GM23248 (cell line): ENCODE data around the gene USP28. TPM values are rescaled to one million over a fixed set of nuclear protein-coding genes. Genes with fewer than 3 reads are reported as not detected.

Source experiments
- DNase-seq: peaks from one replicate; pipeline ENCODE4 v3.0.0-alpha.2; 2015
- H2AFZ ChIP-seq: fragments of 200-600 bp; sonication (generic); 2 replicates; pipeline ENCODE4 v1.6.1; 2016; ENCODE audit warnings: antibody characterized with exemption
- H3F3A ChIP-seq: fragments of 200-600 bp; sonication (generic); 2 replicates; pipeline ENCODE4 v1.6.1; 2016; ENCODE audit warnings: mild to moderate bottlenecking, antibody characterized with exemption, mixed run types; ENCODE audit not compliant: insufficient read depth
- H3K27ac ChIP-seq: fragments of 200-600 bp; sonication (generic); 2 replicates; pipeline ENCODE4 v1.5.1; 2016; ENCODE audit warnings: mild to moderate bottlenecking
- H3K27me3 ChIP-seq: fragments of 200-600 bp; sonication (generic); replicated peaks from 2 replicates; pipeline ENCODE4 v1.6.1; 2016; ENCODE audit warnings: mild to moderate bottlenecking; ENCODE audit not compliant: insufficient read depth
- H3K36me3 ChIP-seq: fragments of 200-600 bp; sonication (generic); 2 replicates; pipeline ENCODE4 v1.6.1; 2016; ENCODE audit warnings: low read depth, mild to moderate bottlenecking
- H3K4me1 ChIP-seq: fragments of 200-600 bp; sonication (generic); 2 replicates; pipeline ENCODE4 v1.6.1; 2016; ENCODE audit warnings: mild to moderate bottlenecking; ENCODE audit not compliant: insufficient read depth
- H3K4me2 ChIP-seq: fragments of 200-600 bp; sonication (generic); one replicate; pipeline ENCODE4 v1.6.1; 2016; ENCODE audit warnings: mild to moderate bottlenecking; ENCODE audit not compliant: unreplicated experiment
- H3K4me3 ChIP-seq: fragments of 200-600 bp; sonication (generic); 2 replicates; pipeline ENCODE4 v1.5.1; 2016; ENCODE audit warnings: mild to moderate bottlenecking
- H3K79me2 ChIP-seq: fragments of 200-600 bp; sonication (generic); 2 replicates; pipeline ENCODE4 v1.6.1; 2016; ENCODE audit warnings: mild to moderate bottlenecking; ENCODE audit not compliant: insufficient read depth
- H3K9ac ChIP-seq: fragments of 200-600 bp; sonication (generic); 2 replicates; pipeline ENCODE4 v1.6.1; 2016; ENCODE audit warnings: mild to moderate bottlenecking
- H3K9me2 ChIP-seq: fragments of 200-600 bp; sonication (generic); 2 replicates; pipeline ENCODE4 v1.6.1; 2016; ENCODE audit warnings: mixed run types, mild to moderate bottlenecking, moderate library complexity; ENCODE audit not compliant: insufficient read depth
- H3K9me3 ChIP-seq: fragments of 200-600 bp; sonication (generic); one replicate; pipeline ENCODE4 v1.6.1; 2017; ENCODE audit warnings: low read depth
- H4K20me1 ChIP-seq: fragments of 200-600 bp; sonication (generic); 2 replicates; pipeline ENCODE4 v1.6.0; 2016; ENCODE audit not compliant: insufficient read depth
- EZH2 ChIP-seq: fragments of 200-600 bp; sonication (generic); IDR thresholded peaks from 2 replicates; pipeline ENCODE4 v1.6.1; 2018; ENCODE audit warnings: antibody characterized with exemption, mild to moderate bottlenecking; ENCODE audit not compliant: insufficient read depth, poor library complexity, severe bottlenecking
- EZH2phosphoT487 ChIP-seq: fragments of 200-600 bp; sonication (generic); IDR thresholded peaks from 2 replicates; pipeline ENCODE4 v1.6.1; 2018; ENCODE audit warnings: antibody characterized with exemption, moderate library complexity, mild to moderate bottlenecking, low read depth; ENCODE audit not compliant: insufficient read depth
- WGBS, 2 experiments: methylation state at CpG; one replicate each; pipeline ENCODE4 v1.1.6; 2015 to 2017; ENCODE audit warnings: low lambda C conversion rate in 2 of 2, low coverage in 1 of 2; ENCODE audit errors: missing lambda C conversion rate in 2 of 2; 5-methylcytosine and 5-hydroxymethylcytosine counted together
- in situ Hi-C: fragments of 300-500 bp; cut with MboI; formaldehyde crosslinking; loops from 2 replicates; pipeline ENCODE4 v1.15.0; 2020
- polyA plus RNA-seq: library from polyadenylated mRNA; unstranded; fragments of >200 nt; fragmentation: Nextera tagmentation; extraction: Ambion mirVana; gene quantifications from 2 replicates; pipeline ENCODE4 v1.2.1, GENCODE V29; 2016
- total RNA-seq: library from RNA; depleted of rRNA; stranded (reverse); fragments of >200 nt; shearing (Covaris generic); gene quantifications from 2 replicates; pipeline ENCODE4 v1.2.3, GENCODE V29; 2014

USP28 gene
- total and polyA plus RNA-seq, 2 experiments from 2014 or later = 17.1 to 25.1 TPM

GRCh38 chr11:113829751-113830150, 45.6 kb downstream of the USP28 start:
- no peak overlapping the region for H3K4me3 ChIP-seq
- no peak for TF ChIP-seq EZH2
- TF ChIP-seq EZH2phosphoT487 = no peak
- no peaks in the 10 kb centered on the region for H3K79me2 ChIP-seq
- in situ Hi-C loops = no loop called here
- 99 to 100% methylated on average over 2 of the region's 2 CpGs for WGBS, 2 experiments
- no peak overlapping the region for H3K9ac ChIP-seq
- H2AFZ ChIP-seq = no peak overlapping the region
- H4K20me1 ChIP-seq = no peaks in the 10 kb centered on the region
- no peaks in the 10 kb centered on the region for H3K9me2 ChIP-seq
- H3K4me1 ChIP-seq = no peaks in the 10 kb centered on the region
- no peaks in the 10 kb centered on the region for H3K27me3 ChIP-seq
- no peaks in the 10 kb centered on the region for H3F3A ChIP-seq
- H3K36me3 ChIP-seq = 0 out of 2 replicates have a peak, but pooled peaks cover 5% of the 10 kb centered on the region
- H3K9me3 ChIP-seq = no peaks in the 10 kb centered on the region
- DNase-seq = no peak
- no peak overlapping the region for H3K4me2 ChIP-seq
- no peak overlapping the region for H3K27ac ChIP-seq

GRCh38 chr11:113828191-113828590, 47.2 kb downstream of the USP28 start:
- Histone ChIP-seq H3K9me3 (no peaks in the 10 kb centered on the region), H3K36me3 (peaks cover 9% of the 10 kb centered on the region; the same call in 1 of the 2 replicates), H3K27me3 (no peaks in the 10 kb centered on the region), H3K79me2 (no peaks in the 10 kb centered on the region), H2AFZ (no peak overlapping the region), H3F3A (no peaks in the 10 kb centered on the region), H3K9me2 (no peaks in the 10 kb centered on the region), H3K4me2 (no peak overlapping the region), H4K20me1 (no peaks in the 10 kb centered on the region), H3K4me3 (no peak overlapping the region), H3K27ac (no peak overlapping the region), H3K9ac (no peak overlapping the region), H3K4me1 (no peaks in the 10 kb centered on the region)
- 96 to 100% methylated on average over 1 of the region's 1 CpG for WGBS, 2 experiments
- no peak for DNase-seq
- no peak for TF ChIP-seq EZH2
- no peak for TF ChIP-seq EZH2phosphoT487
- in situ Hi-C loops = no loop called here

- Histone ChIP-seq H3K27me3 (no peaks in the 10 kb centered on the region), H3F3A (no peaks in the 10 kb centered on the region), H2AFZ (no peak overlapping the region), H3K4me2 (no peak overlapping the region), H3K79me2 (no peaks in the 10 kb centered on the region), H3K9me2 (no peaks in the 10 kb centered on the region), H3K36me3 (peaks cover 9% of the 10 kb centered on the region; the same call in 1 of the 2 replicates), H4K20me1 (no peaks in the 10 kb centered on the region), H3K27ac (no peak overlapping the region), H3K4me1 (no peaks in the 10 kb centered on the region), H3K9me3 (no peaks in the 10 kb centered on the region), H3K9ac (no peak overlapping the region), H3K4me3 (no peak overlapping the region)
- DNase-seq = no peak
- TF ChIP-seq EZH2phosphoT487 (no peak), EZH2 (no peak)
- in situ Hi-C loops = no loop called here
- 96 to 99% methylated on average over 3 of the region's 3 CpGs for WGBS, 2 experiments
Measured at GRCh38 chr11:113827477-113827876, 47.9 kb downstream of the USP28 start.

- no peak for DNase-seq
- no peaks in the 10 kb centered on the region for H3F3A ChIP-seq
- H4K20me1 ChIP-seq = no peaks in the 10 kb centered on the region
- no peaks in the 10 kb centered on the region for H3K4me1 ChIP-seq
- no peak overlapping the region for H2AFZ ChIP-seq
- WGBS, 2 experiments = 85 to 88% methylated on average over 3 of the region's 3 CpGs
- no peaks in the 10 kb centered on the region for H3K9me2 ChIP-seq
- no peak overlapping the region for H3K27ac ChIP-seq
- no peak overlapping the region for H3K4me3 ChIP-seq
- in situ Hi-C loops = no loop called here
- no peak for TF ChIP-seq EZH2phosphoT487
- no peak for TF ChIP-seq EZH2
- H3K9me3 ChIP-seq = no peaks in the 10 kb centered on the region
- H3K79me2 ChIP-seq = no peaks in the 10 kb centered on the region
- no peak overlapping the region for H3K9ac ChIP-seq
- peaks cover under 1% of the 10 kb centered on the region; the same call in 1 of the 2 replicates for H3K36me3 ChIP-seq
- H3K4me2 ChIP-seq = no peak overlapping the region
- no peaks in the 10 kb centered on the region for H3K27me3 ChIP-seq
Measured at GRCh38 chr11:113818426-113818825, 56.9 kb downstream of the USP28 start.

- H3K79me2 ChIP-seq = no peaks in the 10 kb centered on the region
- no peak for DNase-seq
- WGBS, 2 experiments = 97 to 98% methylated on average over 6 of the region's 6 CpGs
- H3K27me3 ChIP-seq = no peaks in the 10 kb centered on the region
- H4K20me1 ChIP-seq = no peaks in the 10 kb centered on the region
- no peaks in the 10 kb centered on the region for H3F3A ChIP-seq
- TF ChIP-seq EZH2phosphoT487 (no peak), EZH2 (no peak)
- no peaks in the 10 kb centered on the region for H3K4me1 ChIP-seq
- no peak overlapping the region for H2AFZ ChIP-seq
- in situ Hi-C loops = no loop called here
- H3K4me3 ChIP-seq = no peak overlapping the region
- H3K9me3 ChIP-seq = no peaks in the 10 kb centered on the region
- no peak overlapping the region for H3K27ac ChIP-seq
- no peaks in the 10 kb centered on the region for H3K9me2 ChIP-seq
- H3K36me3 ChIP-seq = peaks cover 6% of the 10 kb centered on the region; the same call in 1 of the 2 replicates
- H3K4me2 ChIP-seq = no peak overlapping the region
- H3K9ac ChIP-seq = no peak overlapping the region
Measured at GRCh38 chr11:113817626-113818025, 57.7 kb downstream of the USP28 start.
